ENCODE measurements around the gene PPIE. TPM values are rescaled to one million over a fixed set of nuclear protein-coding genes. Genes with fewer than 3 reads are reported as not detected.

The PPIE gene
- 51.9 and 68.4 TPM in 2 replicates for total RNA-seq (2014; rRNA removed; shearing (Covaris generic))

DNA sequence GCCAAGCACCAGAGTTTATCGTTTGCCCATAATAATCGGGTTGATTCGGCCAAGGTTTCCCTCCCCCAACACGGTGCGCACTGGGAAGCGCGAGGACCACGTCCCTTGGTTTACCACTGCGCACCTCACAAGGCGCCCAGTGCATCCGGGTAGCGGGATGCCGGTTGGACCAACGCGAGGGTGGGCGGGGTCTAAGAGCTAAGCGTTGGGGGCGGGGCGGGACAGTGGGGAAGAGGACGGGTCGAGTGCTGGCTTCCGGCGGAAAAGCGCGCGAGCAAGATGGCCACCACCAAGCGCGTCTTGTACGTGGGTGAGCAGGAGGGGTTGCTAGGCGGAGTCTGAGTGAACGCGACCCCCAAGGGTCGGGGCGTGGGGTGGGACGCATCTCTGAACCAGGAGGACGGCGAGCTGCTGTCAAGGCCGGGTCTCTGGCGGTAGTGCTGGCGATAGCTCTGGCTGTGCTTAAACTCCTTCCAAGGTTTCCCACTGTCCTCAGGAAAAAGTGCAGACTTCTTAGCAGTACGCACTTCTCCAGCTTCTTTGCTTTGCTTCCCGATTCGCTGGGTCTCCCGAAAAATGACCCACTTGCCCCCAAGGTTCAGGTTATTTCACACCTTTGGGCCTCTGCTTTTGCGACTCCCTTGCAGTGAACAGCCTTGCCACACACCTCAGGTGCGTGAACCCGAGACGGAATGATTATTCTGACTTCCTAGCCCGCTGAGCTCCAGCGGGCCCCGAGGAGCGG lies at the start of gene PPIE:
PPIE (plus strand) TSS at position 261 of the 745 bp plus-strand sequence; CDS start at position 280, 19 bp downstream.
- DNase-seq (ENCODE audit: low read depth): peak; percentile 86

GRCh38 chr1:39689214-39689613 lies 49.5 kb upstream of the PPIE start:
- no peak for DNase-seq (ENCODE audit: low read depth)

GRCh38 chr1:39689635-39690034 lies 49.0 kb upstream of the PPIE start:
- DNase-seq (ENCODE audit: low read depth): no peak

DNA sequence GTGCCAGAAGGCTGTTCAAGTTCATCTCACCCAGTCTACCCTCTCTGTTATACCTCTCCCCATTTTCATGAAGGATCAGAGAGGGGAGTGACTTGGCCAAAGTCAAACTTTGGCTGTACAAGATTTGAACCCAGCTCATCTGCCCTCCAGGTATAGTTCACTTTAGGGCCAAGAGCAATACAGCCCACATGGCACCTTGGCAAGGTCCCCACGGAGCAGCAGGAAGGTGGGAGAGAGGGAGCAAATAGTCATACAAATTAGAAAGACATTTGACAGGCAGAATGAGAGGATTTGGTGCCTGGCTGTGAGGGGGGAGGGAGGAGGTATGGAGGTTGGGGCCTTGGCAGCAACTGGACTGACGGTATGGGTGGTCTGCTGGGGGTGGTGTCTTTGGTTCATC lies 48.5 kb upstream of the PPIE start:
- DNase-seq (ENCODE audit: low read depth): no peak

DNA sequence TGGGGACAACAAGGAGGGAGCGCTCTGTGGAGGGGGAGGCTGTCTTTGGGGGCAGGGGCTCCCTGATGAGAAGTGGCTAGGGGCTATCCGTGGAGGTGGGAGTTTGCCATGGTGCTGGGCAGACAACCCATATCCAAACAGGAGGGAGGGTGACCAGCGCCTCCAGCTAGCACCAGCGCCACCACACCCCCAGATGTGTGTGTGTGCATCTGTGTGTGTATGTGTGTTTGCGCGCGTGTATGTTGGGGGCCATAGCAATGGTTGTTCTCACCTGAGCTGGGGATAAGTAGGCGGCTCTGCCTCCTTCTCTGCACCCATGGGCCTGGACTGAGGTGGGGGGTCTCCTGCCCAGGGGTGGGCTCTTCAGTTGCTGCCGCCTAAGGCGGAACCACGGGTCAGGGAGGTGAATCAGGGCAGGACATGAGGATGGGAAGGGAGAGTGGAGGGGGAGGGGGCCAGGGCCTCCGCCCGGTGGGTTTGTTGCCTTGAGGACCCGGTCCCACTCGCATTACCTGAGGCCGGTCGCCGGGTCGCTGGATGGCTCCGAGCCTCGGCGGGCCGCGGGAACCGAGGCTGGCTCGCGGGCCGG lies 47.8 kb upstream of the PPIE start:
- no peak for DNase-seq (ENCODE audit: low read depth)

DNA sequence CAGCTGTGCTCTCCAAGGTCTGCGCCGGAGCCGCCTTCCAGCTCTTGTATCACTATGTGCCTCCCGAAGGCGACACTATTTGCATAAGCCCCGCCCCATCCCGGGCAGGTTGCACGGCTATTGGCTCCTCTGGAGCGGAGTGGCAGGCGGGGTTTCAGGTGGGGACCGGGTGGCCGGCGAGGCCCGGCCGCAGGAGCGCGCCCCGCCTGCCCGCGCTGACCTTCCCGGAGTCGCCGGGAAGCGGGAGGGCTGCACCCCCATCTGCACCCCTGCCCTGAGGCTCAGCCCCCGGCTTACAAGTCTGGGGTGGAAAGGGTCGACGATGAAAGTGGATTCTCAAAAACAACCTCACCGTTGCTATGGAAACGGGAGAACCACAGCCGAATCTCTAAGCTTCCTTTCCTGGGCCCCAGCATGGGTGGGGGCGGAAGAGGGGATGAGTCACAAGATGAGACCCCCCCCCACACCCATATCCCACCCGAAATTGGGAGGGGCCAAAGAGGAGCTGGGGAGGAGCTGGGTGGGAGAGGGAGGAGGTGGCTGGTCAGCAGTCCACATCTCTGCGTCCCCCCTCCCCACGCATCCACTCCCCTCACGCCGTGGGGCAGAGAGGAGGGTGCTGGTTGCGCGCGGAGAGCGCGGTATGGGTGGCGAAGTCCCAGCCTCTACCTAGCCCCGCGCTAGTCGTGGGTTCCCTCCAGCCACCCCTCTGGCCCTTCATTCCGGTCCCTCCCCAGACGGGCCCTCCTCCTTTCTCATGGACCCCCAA lies 47.1 kb upstream of the PPIE start, which contains the start of gene HPCAL4:
HPCAL4 (minus strand) TSS at position 51 of the 769 bp plus-strand sequence. CDS start 6,830 bp downstream, outside the sequence.
- peak; percentile 92 for DNase-seq (ENCODE audit: low read depth)

GRCh38 chr1:39692152-39693074 lies 46.3 kb upstream of the PPIE start:
- DNase-seq (ENCODE audit: low read depth): no peak

- DNase-seq (ENCODE audit: low read depth): peak; percentile 39
Measured at GRCh38 chr1:39694026-39694425, 44.7 kb upstream of the PPIE start.

- no peak for DNase-seq (ENCODE audit: low read depth)
Measured at GRCh38 chr1:39695016-39695415, 43.7 kb upstream of the PPIE start.

GRCh38 chr1:39696448-39696847 lies 42.2 kb upstream of the PPIE start:
- no peak for DNase-seq (ENCODE audit: low read depth)

- DNase-seq (ENCODE audit: low read depth): no peak
Measured at GRCh38 chr1:39698568-39698967, 40.1 kb upstream of the PPIE start.

GRCh38 chr1:39699419-39699818 lies 39.3 kb upstream of the PPIE start:
- no peak for DNase-seq (ENCODE audit: low read depth)

GRCh38 chr1:39700348-39700747 lies 38.3 kb upstream of the PPIE start:
- no peak for DNase-seq (ENCODE audit: low read depth)

DNA sequence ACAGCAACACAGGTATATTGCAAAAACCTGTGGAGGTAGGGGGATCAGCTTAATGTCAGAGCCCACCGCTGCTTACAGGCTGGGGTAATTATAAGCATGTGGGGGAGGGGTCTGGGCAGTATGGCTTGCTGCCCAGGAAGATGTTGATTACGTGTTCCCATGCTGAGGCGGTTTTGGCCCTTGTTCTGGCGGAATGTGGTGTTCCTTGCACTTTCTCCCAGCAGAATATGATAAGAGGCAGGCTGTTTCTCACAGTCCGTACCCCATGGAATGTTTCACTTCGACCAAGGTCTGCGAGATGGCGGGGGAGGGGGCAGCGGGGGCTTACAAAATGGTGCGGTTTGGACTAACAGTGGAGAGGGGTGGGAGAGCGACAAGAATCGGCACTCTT lies 37.6 kb upstream of the PPIE start:
- peak; percentile 61 for DNase-seq (ENCODE audit: low read depth)

DNA sequence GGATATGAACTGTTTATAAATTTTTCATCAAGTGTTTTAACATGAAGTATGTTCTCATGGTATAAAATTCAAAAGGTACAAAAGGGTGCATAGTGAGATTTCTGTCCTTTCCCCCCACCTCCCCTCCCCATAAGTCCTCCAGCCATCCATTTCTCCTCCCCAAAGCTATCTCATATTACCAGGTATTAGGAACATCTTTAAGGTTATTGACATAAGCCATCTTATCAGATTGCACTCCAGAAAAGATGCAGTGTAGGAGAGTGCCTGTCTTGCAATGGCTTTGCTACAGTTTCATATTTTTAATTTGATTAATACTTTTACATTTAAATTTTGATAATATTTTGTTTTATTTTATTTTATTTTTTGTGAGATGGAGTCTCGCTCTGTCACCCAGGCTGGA lies 33.9 kb upstream of the PPIE start:
- no peak for DNase-seq (ENCODE audit: low read depth)

GRCh38 chr1:39707506-39707905 lies 31.2 kb upstream of the PPIE start:
- no peak for DNase-seq (ENCODE audit: low read depth)

DNA sequence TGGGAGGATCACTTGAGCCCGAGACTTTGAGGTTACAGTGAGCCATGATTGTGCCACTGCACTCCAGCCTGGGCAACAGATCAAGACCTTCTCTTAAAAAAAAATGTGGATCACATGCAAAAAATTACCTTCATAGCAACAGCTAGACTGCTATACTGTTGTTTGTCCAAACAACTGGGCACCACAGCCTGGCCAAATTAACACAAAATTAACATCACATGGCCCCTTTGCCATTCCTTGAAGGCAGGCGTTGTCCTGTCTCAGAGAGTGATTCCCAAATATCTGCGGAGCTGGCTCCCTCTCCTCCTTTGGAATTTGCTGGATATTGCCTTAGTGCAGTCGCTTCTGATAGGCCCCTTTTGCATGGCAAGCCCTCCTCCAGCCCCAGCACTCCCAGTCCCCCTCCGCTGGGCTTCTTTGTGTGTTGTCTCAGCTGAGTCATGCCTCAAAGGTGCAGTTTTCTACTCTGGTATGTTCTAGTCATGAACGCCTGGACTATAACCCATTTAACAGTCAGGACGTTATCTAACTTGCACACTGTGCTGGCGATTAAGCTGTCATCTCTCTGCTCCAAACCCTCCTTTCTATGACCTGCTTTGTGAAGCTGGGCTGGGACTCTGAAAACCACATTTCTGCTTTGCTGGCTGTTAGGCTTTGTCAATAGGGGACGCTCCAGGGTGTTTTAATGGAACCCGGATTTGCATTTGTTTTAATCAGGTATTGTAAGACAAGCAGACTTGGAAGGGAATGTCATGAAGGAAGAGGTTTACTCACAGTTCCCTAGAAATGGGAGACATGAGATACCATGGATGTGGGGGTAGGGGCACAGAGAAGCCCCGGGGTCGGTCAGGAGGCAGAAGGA lies 27.3 kb upstream of the PPIE start:
- no peak for DNase-seq (ENCODE audit: low read depth)

DNA sequence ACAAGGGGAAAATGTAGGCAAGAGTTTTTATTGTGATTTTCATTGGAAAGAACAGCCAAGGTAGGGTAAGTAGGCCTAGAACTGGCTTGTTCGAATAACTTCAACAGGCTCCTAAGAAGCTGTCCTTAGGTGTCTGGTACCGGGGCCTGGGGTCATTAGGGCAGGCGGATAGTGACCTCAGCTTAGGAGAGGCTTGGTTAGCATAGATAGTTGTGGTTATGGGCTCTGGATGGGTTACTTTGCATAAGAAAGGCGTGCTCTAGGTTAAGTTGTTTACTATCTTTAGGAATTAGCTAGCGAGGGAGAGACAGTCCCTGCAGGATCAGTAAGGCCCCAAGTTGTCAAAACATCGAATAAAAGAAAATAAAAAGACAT lies 26.7 kb upstream of the PPIE start:
- no peak for DNase-seq (ENCODE audit: low read depth)

GRCh38 chr1:39713557-39713956 lies 25.1 kb upstream of the PPIE start:
- no peak for DNase-seq (ENCODE audit: low read depth)

DNA sequence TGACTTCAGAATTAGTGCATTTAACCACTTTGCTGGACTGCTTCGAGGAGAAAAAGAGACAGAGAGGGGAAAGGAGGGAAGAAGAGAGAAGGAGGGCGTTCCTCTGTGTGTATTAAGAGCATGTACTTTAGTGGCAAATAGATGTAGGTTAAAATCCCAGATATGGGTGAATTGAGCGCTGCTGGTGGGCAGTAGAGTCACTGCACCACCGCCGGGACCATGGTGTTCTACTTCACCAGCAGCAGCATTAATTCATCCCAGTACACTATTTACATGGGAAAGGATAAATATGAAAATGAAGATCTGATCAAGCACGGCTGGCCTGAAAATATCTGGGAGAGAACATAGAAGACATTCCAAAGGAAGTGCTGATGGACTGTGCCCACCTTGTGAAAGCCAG lies 20.9 kb upstream of the PPIE start:
- no peak for DNase-seq (ENCODE audit: low read depth)

Measured in M059J (cell line).